Measurements from ENCODE around the gene KCTD15.

The KCTD15 gene

GRCh38 chr19:33779849-33780248 lies 16.8 kb upstream of the KCTD15 start:
- Histone ChIP-seq H3K4me2 (ENCODE audit: low read depth, low read length, poor library complexity, severe bottlenecking) (no peak overlapping the region), H3K27ac (ENCODE audit: low read depth, low read length) (no peak overlapping the region), H3F3A (ENCODE audit: insufficient read depth) (no peaks in the 10 kb centered on the region), H3K79me2 (ENCODE audit: insufficient read depth, low read length) (no peaks in the 10 kb centered on the region), H3K36me3 (ENCODE audit: low read length) (no peaks in the 10 kb centered on the region), H2AFZ (ENCODE audit: low read depth, low read length, severe bottlenecking) (no peak overlapping the region), H3K27me3 (ENCODE audit: low read length) (no peaks in the 10 kb centered on the region), H4K20me1 (ENCODE audit: low read depth, low read length) (no peaks in the 10 kb centered on the region), H3K4me3 (ENCODE audit: insufficient read depth, low read length, poor library complexity, severe bottlenecking) (no peak overlapping the region), H3K9me2 (replicated peaks; ENCODE audit: insufficient read depth, low read length) (no peaks in the 10 kb centered on the region), H3K9me3 (ENCODE audit: insufficient read depth, low read length) (no peaks in the 10 kb centered on the region), H3K9ac (ENCODE audit: low read length) (no peak overlapping the region)
- TF ChIP-seq CTCF (IDR thresholded peaks at IDR 0.05; ENCODE audit: insufficient read depth, low read length, poor library complexity, severe bottlenecking) (no peak), EZH2phosphoT487 (conservative IDR thresholded peaks at IDR 0.05; ENCODE audit: low read length) (no peak)

GRCh38 chr19:33780251-33780650 lies 16.4 kb upstream of the KCTD15 start:
- no peak overlapping the region for H2AFZ ChIP-seq (ENCODE audit: low read depth, low read length, severe bottlenecking)
- no peak overlapping the region for H3K27ac ChIP-seq (ENCODE audit: low read depth, low read length)
- H3K9me3 ChIP-seq (ENCODE audit: insufficient read depth, low read length), result no peaks in the 10 kb centered on the region
- no peaks in the 10 kb centered on the region for H4K20me1 ChIP-seq (ENCODE audit: low read depth, low read length)
- TF ChIP-seq EZH2phosphoT487 (conservative IDR thresholded peaks at IDR 0.05; ENCODE audit: low read length), result no peak
- no peak overlapping the region for H3K9ac ChIP-seq (ENCODE audit: low read length)
- H3F3A ChIP-seq (ENCODE audit: insufficient read depth), result no peaks in the 10 kb centered on the region
- H3K9me2 ChIP-seq (replicated peaks; ENCODE audit: insufficient read depth, low read length), result no peaks in the 10 kb centered on the region
- no peak overlapping the region for H3K4me2 ChIP-seq (ENCODE audit: low read depth, low read length, poor library complexity, severe bottlenecking)
- H3K36me3 ChIP-seq (ENCODE audit: low read length), result no peaks in the 10 kb centered on the region
- H3K27me3 ChIP-seq (ENCODE audit: low read length), result no peaks in the 10 kb centered on the region
- H3K4me3 ChIP-seq (ENCODE audit: insufficient read depth, low read length, poor library complexity, severe bottlenecking), result no peak overlapping the region
- no peaks in the 10 kb centered on the region for H3K79me2 ChIP-seq (ENCODE audit: insufficient read depth, low read length)

DNA sequence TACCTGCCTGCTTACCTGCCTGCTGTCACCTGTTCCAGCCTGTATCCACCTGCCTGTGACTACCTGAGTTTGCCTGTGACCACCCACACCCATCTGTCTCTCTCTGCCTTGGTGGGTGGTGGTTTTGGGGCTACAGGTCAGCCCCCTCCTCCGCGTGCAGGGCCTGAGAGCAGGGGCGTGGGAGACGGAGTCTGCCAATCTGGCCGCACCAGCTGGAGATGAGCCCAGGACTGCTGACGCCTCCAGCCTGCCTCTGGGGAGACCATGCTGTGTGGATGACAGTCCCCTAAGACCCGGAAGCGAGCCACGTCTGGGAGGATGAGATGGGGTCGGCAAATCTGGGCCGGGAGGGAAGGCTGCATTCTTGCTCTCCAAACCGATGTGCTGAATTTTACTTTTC lies 15.9 kb upstream of the KCTD15 start:
- no peak overlapping the region for H3K9ac ChIP-seq (ENCODE audit: low read length)
- no peaks in the 10 kb centered on the region for H4K20me1 ChIP-seq (ENCODE audit: low read depth, low read length)
- no peaks in the 10 kb centered on the region for H3K27me3 ChIP-seq (ENCODE audit: low read length)
- no peak overlapping the region for H3K4me2 ChIP-seq (ENCODE audit: low read depth, low read length, poor library complexity, severe bottlenecking)
- TF ChIP-seq EZH2phosphoT487 (conservative IDR thresholded peaks at IDR 0.05; ENCODE audit: low read length) (no peak), CTCF (IDR thresholded peaks at IDR 0.05; ENCODE audit: insufficient read depth, low read length, poor library complexity, severe bottlenecking) (no peak)
- no peak overlapping the region for H3K4me3 ChIP-seq (ENCODE audit: insufficient read depth, low read length, poor library complexity, severe bottlenecking)
- H3K9me2 ChIP-seq (replicated peaks; ENCODE audit: insufficient read depth, low read length), result no peaks in the 10 kb centered on the region
- H3K79me2 ChIP-seq (ENCODE audit: insufficient read depth, low read length), result no peaks in the 10 kb centered on the region
- no peak overlapping the region for H2AFZ ChIP-seq (ENCODE audit: low read depth, low read length, severe bottlenecking)
- no peaks in the 10 kb centered on the region for H3F3A ChIP-seq (ENCODE audit: insufficient read depth)
- H3K36me3 ChIP-seq (ENCODE audit: low read length), result no peaks in the 10 kb centered on the region
- H3K9me3 ChIP-seq (ENCODE audit: insufficient read depth, low read length), result no peaks in the 10 kb centered on the region
- H3K27ac ChIP-seq (ENCODE audit: low read depth, low read length), result no peak overlapping the region

GRCh38 chr19:33781415-33781935 lies 15.2 kb upstream of the KCTD15 start:
- H3K9me2 ChIP-seq (replicated peaks; ENCODE audit: insufficient read depth, low read length), result no peaks in the 10 kb centered on the region
- no peaks in the 10 kb centered on the region for H4K20me1 ChIP-seq (ENCODE audit: low read depth, low read length)
- H3K27ac ChIP-seq (ENCODE audit: low read depth, low read length), result no peak overlapping the region
- no peak overlapping the region for H3K9ac ChIP-seq (ENCODE audit: low read length)
- H3F3A ChIP-seq (ENCODE audit: insufficient read depth), result no peaks in the 10 kb centered on the region
- H3K36me3 ChIP-seq (ENCODE audit: low read length), result no peaks in the 10 kb centered on the region
- no peak overlapping the region for H3K4me3 ChIP-seq (ENCODE audit: insufficient read depth, low read length, poor library complexity, severe bottlenecking)
- no peaks in the 10 kb centered on the region for H3K27me3 ChIP-seq (ENCODE audit: low read length)
- no peaks in the 10 kb centered on the region for H3K79me2 ChIP-seq (ENCODE audit: insufficient read depth, low read length)
- H3K9me3 ChIP-seq (ENCODE audit: insufficient read depth, low read length), result no peaks in the 10 kb centered on the region
- no peak overlapping the region for H2AFZ ChIP-seq (ENCODE audit: low read depth, low read length, severe bottlenecking)
- H3K4me2 ChIP-seq (ENCODE audit: low read depth, low read length, poor library complexity, severe bottlenecking), result no peak overlapping the region
- TF ChIP-seq CTCF (IDR thresholded peaks at IDR 0.05; ENCODE audit: insufficient read depth, low read length, poor library complexity, severe bottlenecking) (no peak), EZH2phosphoT487 (conservative IDR thresholded peaks at IDR 0.05; ENCODE audit: low read length) (no peak)
